ENCODE results near the gene LHFPL2.

LHFPL2 gene

GRCh38 chr5:78644741-78645300 is 3.8 kb downstream of the LHFPL2 start:
- Histone ChIP-seq H3K9me2 (replicated peaks; ENCODE audit: control insufficient read depth, low read length) (no peaks in the 10 kb centered on the region), H3K79me2 (ENCODE audit: control insufficient read depth, low read length) (no peaks in the 10 kb centered on the region), H3K4me1 (ENCODE audit: control insufficient read depth, low read length) (peaks cover 22% of the 10 kb centered on the region), H3K27me3 (ENCODE audit: control insufficient read depth, low read length) (peaks cover 16% of the 10 kb centered on the region), H3K27ac (ENCODE audit: low read depth, low read length) (no peak overlapping the region), H3K4me3 (ENCODE audit: low read length) (no peak overlapping the region), H3K9me3 (ENCODE audit: control insufficient read depth, insufficient read depth, low read length) (no peaks in the 10 kb centered on the region), H3F3A (ENCODE audit: control insufficient read depth, insufficient read depth) (no peaks in the 10 kb centered on the region), H3K4me2 (ENCODE audit: low read length) (no peak overlapping the region), H4K20me1 (ENCODE audit: control insufficient read depth, insufficient read depth, low read depth, low read length) (no peaks in the 10 kb centered on the region), H3K36me3 (ENCODE audit: control insufficient read depth, low read length) (no peaks in the 10 kb centered on the region)
- TF ChIP-seq CTCF (IDR thresholded peaks at IDR 0.05; ENCODE audit: low read depth, low read length, poor library complexity, severe bottlenecking) (no peak), EZH2phosphoT487 (IDR thresholded peaks at IDR 0.05; ENCODE audit: borderline replicate concordance, low read length) (no peak)

- H3K9me3 ChIP-seq (ENCODE audit: control insufficient read depth, insufficient read depth, low read length): no peaks in the 10 kb centered on the region
- TF ChIP-seq CTCF (IDR thresholded peaks at IDR 0.05; ENCODE audit: low read depth, low read length, poor library complexity, severe bottlenecking) (no peak), EZH2phosphoT487 (IDR thresholded peaks at IDR 0.05; ENCODE audit: borderline replicate concordance, low read length) (no peak)
- no peaks in the 10 kb centered on the region for H3K9me2 ChIP-seq (replicated peaks; ENCODE audit: control insufficient read depth, low read length)
- H3F3A ChIP-seq (ENCODE audit: control insufficient read depth, insufficient read depth): no peaks in the 10 kb centered on the region
- no peaks in the 10 kb centered on the region for H3K79me2 ChIP-seq (ENCODE audit: control insufficient read depth, low read length)
- no peak overlapping the region for H3K27ac ChIP-seq (ENCODE audit: low read depth, low read length)
- no peak overlapping the region for H3K4me2 ChIP-seq (ENCODE audit: low read length)
- H3K27me3 ChIP-seq (ENCODE audit: control insufficient read depth, low read length): peaks cover 16% of the 10 kb centered on the region
- H4K20me1 ChIP-seq (ENCODE audit: control insufficient read depth, insufficient read depth, low read depth, low read length): no peaks in the 10 kb centered on the region
- H3K4me3 ChIP-seq (ENCODE audit: low read length): no peak overlapping the region
- no peaks in the 10 kb centered on the region for H3K36me3 ChIP-seq (ENCODE audit: control insufficient read depth, low read length)
- peaks cover 20% of the 10 kb centered on the region for H3K4me1 ChIP-seq (ENCODE audit: control insufficient read depth, low read length)
Observed at GRCh38 chr5:78644129-78644528, 4.4 kb downstream of the LHFPL2 start.

- Histone ChIP-seq H3K79me2 (ENCODE audit: control insufficient read depth, low read length) (no peaks in the 10 kb centered on the region), H3K9me2 (replicated peaks; ENCODE audit: control insufficient read depth, low read length) (no peaks in the 10 kb centered on the region), H3F3A (ENCODE audit: control insufficient read depth, insufficient read depth) (no peaks in the 10 kb centered on the region), H4K20me1 (ENCODE audit: control insufficient read depth, insufficient read depth, low read depth, low read length) (no peaks in the 10 kb centered on the region), H3K4me2 (ENCODE audit: low read length) (no peak overlapping the region), H3K9me3 (ENCODE audit: control insufficient read depth, insufficient read depth, low read length) (no peaks in the 10 kb centered on the region), H3K36me3 (ENCODE audit: control insufficient read depth, low read length) (no peaks in the 10 kb centered on the region), H3K27me3 (ENCODE audit: control insufficient read depth, low read length) (peaks cover 7% of the 10 kb centered on the region), H3K4me1 (ENCODE audit: control insufficient read depth, low read length) (peaks cover 17% of the 10 kb centered on the region), H3K27ac (ENCODE audit: low read depth, low read length) (no peak overlapping the region), H3K4me3 (ENCODE audit: low read length) (no peak overlapping the region)
- TF ChIP-seq CTCF (IDR thresholded peaks at IDR 0.05; ENCODE audit: low read depth, low read length, poor library complexity, severe bottlenecking) (no peak), EZH2phosphoT487 (IDR thresholded peaks at IDR 0.05; ENCODE audit: borderline replicate concordance, low read length) (no peak)
Observed at GRCh38 chr5:78642701-78643100, 5.9 kb downstream of the LHFPL2 start.
